Lower lobe of right lung (tissue), 2 donors: ENCODE data around the gene HSF2. TPM values are rescaled to one million over a fixed set of nuclear protein-coding genes. Genes with fewer than 3 reads are reported as not detected.

Source experiments
- ATAC-seq, 2 donors: fragments of 200-7000 bp; cut with Tn5 transposase; one replicate each; pipeline ENCODE4 v1.9.1; 2020 to 2022; ENCODE audit warnings: mild to moderate bottlenecking in 2 of 2, moderate library complexity in 2 of 2
- DNase-seq: peaks from one replicate; pipeline ENCODE4 v3.0.0-alpha.2; 2020
- H3K27ac ChIP-seq: fragments of 200-600 bp; one replicate; pipeline ENCODE4 v1.8.0; 2022
- H3K27me3 ChIP-seq: fragments of 200-600 bp; one replicate; pipeline ENCODE4 v1.8.0; 2022; ENCODE audit warnings: low read depth
- H3K36me3 ChIP-seq: fragments of 200-600 bp; one replicate; pipeline ENCODE4 v1.8.0; 2022; ENCODE audit warnings: mild to moderate bottlenecking
- H3K4me1 ChIP-seq: fragments of 200-600 bp; one replicate; pipeline ENCODE4 v1.8.0; 2022
- H3K4me3 ChIP-seq: fragments of 200-600 bp; one replicate; pipeline ENCODE4 v1.8.0; 2022; ENCODE audit warnings: mild to moderate bottlenecking
- H3K9me3 ChIP-seq: fragments of 200-600 bp; one replicate; pipeline ENCODE4 v1.8.0; 2022
- CTCF ChIP-seq: fragments of 200-600 bp; IDR thresholded peaks from one replicate; pipeline ENCODE4 v1.8.0; 2022; ENCODE audit warnings: antibody characterized with exemption, mild to moderate bottlenecking
- intact Hi-C: fragments of 100-400 bp; cut with DNase I; formaldehyde crosslinking; loops from one replicate; pipeline ENCODE4 v1.11.0; 2022
- total RNA-seq: library from RNA; stranded (reverse); fragmentation: NEBNext Ultra II Directional; extraction: Animal tissue kit (Norgen Biotek cat#: 25700); gene quantifications from one replicate; pipeline ENCODE4 v1.2.1, GENCODE V29; 2021
- donor health status: DM: no; HTN: yes; CAD: no; lungs with severe emphysema.

HSF2 gene
- total RNA-seq, 1 donor from 2014 or later: 11.0 TPM

GRCh38 chr6:122422003-122422402 lies 22.6 kb downstream of the HSF2 start:
- Histone ChIP-seq H3K27ac (no peak overlapping the region), H3K9me3 (no peaks in the 10 kb centered on the region), H3K36me3 (peaks cover 78% of the 10 kb centered on the region), H3K4me1 (no peaks in the 10 kb centered on the region), H3K4me3 (no peak overlapping the region), H3K27me3 (no peaks in the 10 kb centered on the region)
- no peak for TF ChIP-seq CTCF
- no peak for DNase-seq
- intact Hi-C loops: no loop called here
- ATAC-seq: no peak

DNA sequence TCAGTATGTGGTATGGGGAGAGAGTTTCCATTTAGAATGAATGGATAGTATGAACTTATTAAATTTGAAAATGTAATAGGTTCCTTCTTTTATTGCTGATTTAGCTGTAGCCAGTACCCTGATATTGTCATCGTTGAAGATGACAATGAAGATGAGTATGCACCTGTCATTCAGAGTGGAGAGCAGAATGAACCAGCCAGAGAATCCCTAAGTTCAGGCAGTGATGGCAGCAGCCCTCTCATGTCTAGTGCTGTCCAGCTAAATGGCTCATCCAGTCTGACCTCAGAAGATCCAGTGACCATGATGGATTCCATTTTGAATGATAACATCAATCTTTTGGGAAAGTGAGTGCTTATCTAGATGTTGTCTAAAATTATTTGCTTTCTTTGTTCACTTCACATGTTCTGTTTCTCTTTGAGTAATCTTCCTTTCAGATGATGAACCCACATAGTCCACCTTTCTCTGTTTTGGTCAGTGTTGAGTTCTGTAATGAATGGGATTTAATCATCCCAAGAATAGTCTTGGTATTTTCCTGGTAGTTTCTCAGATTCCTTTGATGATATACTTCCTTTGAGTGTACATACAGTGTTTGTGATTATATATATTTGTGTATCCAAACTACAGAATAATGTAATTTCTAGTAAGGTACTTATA lies 23.3 kb downstream of the HSF2 start:
- ATAC-seq (no peak), DNase-seq (no peak)
- intact Hi-C loops: no loop called here
- Histone ChIP-seq H3K9me3 (no peaks in the 10 kb centered on the region), H3K27me3 (no peaks in the 10 kb centered on the region), H3K27ac (no peak overlapping the region), H3K4me3 (no peak overlapping the region), H3K4me1 (no peaks in the 10 kb centered on the region), H3K36me3 (peaks cover 76% of the 10 kb centered on the region)
- no peak for TF ChIP-seq CTCF

DNA sequence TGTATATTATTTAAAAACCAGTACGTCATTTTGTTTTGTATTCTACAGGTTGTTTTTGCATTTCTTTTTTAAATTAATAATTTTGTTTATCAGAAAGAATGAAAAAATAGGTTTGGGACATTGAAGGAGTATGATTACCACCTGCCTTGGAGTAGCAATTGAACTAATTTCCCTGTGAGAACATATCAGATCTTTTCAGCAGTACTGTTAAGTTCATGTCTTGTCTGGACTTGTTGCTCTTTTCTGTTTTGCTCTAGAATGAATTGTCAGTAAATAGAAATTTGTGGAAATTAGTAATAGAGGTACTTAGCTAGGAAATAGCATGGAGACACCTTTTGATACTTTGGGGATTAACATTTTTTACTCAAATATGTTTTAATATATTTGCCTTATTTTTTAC lies 24.3 kb downstream of the HSF2 start:
- H3K27ac ChIP-seq: no peak overlapping the region

DNA sequence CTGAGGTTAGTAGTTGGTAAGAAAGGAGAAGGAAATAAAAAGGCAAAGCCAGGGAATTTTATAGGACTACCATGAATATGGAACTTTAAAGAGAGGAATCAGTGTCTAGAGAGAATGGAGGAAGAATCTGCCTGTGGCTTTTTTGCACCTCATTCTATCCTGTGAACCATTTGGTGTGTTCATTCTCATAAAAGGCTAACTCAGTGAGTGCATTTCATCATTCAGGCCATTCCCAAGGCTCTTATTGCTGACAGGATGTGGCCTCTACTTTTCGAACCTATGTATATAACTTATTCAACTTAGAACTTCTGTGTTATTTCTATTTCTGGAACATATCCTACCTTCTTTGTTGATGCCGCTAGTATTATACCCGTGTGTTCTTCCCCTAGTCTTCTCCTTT lies 27.1 kb downstream of the HSF2 start:
- intact Hi-C loops: no loop called here
- Histone ChIP-seq H3K4me1 (no peaks in the 10 kb centered on the region), H3K9me3 (no peaks in the 10 kb centered on the region), H3K27me3 (no peaks in the 10 kb centered on the region), H3K27ac (no peak overlapping the region), H3K4me3 (no peak overlapping the region), H3K36me3 (peaks cover 61% of the 10 kb centered on the region)
- DNase-seq (no peak), ATAC-seq (no peak)
- no peak for TF ChIP-seq CTCF

More for the DNA sequence above, 24.3 kb downstream of the HSF2 start:
- ATAC-seq: no peak
- Histone ChIP-seq H3K36me3 (peaks cover 76% of the 10 kb centered on the region), H3K4me3 (no peak overlapping the region), H3K4me1 (no peaks in the 10 kb centered on the region), H3K27me3 (no peaks in the 10 kb centered on the region), H3K9me3 (no peaks in the 10 kb centered on the region)
- DNase-seq: no peak
- no peak for TF ChIP-seq CTCF
- intact Hi-C loops: no loop called here

DNA sequence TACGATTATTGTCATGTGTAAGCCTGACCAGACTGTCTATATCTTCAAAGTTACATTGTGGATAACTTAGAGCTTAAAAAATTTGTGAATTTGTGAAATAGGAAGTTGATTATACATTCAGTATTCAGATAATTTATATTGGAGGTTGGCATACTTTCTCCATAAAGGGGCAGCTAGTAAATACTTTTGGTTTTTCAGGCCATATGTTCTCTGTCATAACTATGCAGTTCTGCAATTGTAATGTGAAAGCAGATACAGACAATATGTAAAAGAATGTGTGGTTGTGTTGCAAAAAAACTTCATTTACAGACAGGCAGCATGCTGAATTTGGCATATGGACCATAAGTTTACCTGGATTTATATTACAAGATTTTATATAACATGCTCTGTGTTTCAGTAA lies 29.3 kb downstream of the HSF2 start:
- no peak overlapping the region for H3K27ac ChIP-seq
- H3K36me3 ChIP-seq: peaks cover 64% of the 10 kb centered on the region
- H3K27me3 ChIP-seq: no peaks in the 10 kb centered on the region
- TF ChIP-seq CTCF: no peak
- ATAC-seq (no peak), DNase-seq (no peak)
- intact Hi-C loops: no loop called here
- no peak overlapping the region for H3K4me3 ChIP-seq
- H3K9me3 ChIP-seq: no peaks in the 10 kb centered on the region
- no peaks in the 10 kb centered on the region for H3K4me1 ChIP-seq
